Keratinocyte (primary cell): ENCODE results near the gene FRAS1. TPM values are rescaled to one million over a fixed set of nuclear protein-coding genes. Genes with fewer than 3 reads are reported as not detected.
A peak's percentile ranks its signal among the peaks of the same experiment; 100 is the strongest.

ENCODE experiments used
- DNase-seq: peaks from one replicate; pipeline ENCODE4 v3.0.0-alpha.2; 2011; ENCODE audit warnings: low read depth, missing footprints, low spot score
- FAIRE-seq: peaks from 2 replicates; lab custom pipeline; 2011; peaks lifted over from hg19 to GRCh38; lab: Jason Lieb, UNC
- H2AFZ ChIP-seq: 2 replicates; pipeline ENCODE4 v1.6.0; 2012; ENCODE audit warnings: low read length, control low read depth, inconsistent platforms; ENCODE audit not compliant: control insufficient read depth
- H3K27ac ChIP-seq: 2 replicates; pipeline ENCODE4 v1.5.1; 2011; ENCODE audit warnings: low read length; ENCODE audit not compliant: control insufficient read depth, insufficient read depth
- H3K27me3 ChIP-seq: 3 replicates; pipeline ENCODE4 v1.6.0; 2011; ENCODE audit warnings: low read length; ENCODE audit not compliant: control insufficient read depth, insufficient read depth; ENCODE audit errors: extremely low read depth
- H3K36me3 ChIP-seq, 2 experiments: 2 replicates in 1 of 2; 3 replicates in 1 of 2; pipeline ENCODE4 v1.5.1; 2011; ENCODE audit warnings: low read length in 2 of 2, mild to moderate bottlenecking in 1 of 2; ENCODE audit not compliant: control insufficient read depth in 2 of 2, insufficient read depth in 2 of 2; ENCODE audit errors: extremely low read depth in 1 of 2
- H3K4me1 ChIP-seq: 3 replicates; pipeline ENCODE4 v1.5.1; 2011; ENCODE audit warnings: low read length; ENCODE audit not compliant: control insufficient read depth, insufficient read depth; ENCODE audit errors: extremely low read depth
- H3K4me2 ChIP-seq: 3 replicates; pipeline ENCODE4 v1.6.0; 2011; ENCODE audit warnings: low read depth, low read length; ENCODE audit not compliant: control insufficient read depth, insufficient read depth; ENCODE audit errors: extremely low read depth
- H3K4me3 ChIP-seq, 3 experiments: fragments of 200-600 bp in 1 of 3; sonication (generic) in 1 of 3; 2 replicates in 2 of 3; 3 replicates in 1 of 3; pipeline ENCODE4 v1.5.1; 2011 to 2016; ENCODE audit warnings: low read length in 3 of 3, mild to moderate bottlenecking in 3 of 3, control low read depth in 2 of 3, inconsistent platforms in 1 of 3, low read depth in 1 of 3, mixed read lengths in 1 of 3, mixed run types in 1 of 3, moderate library complexity in 1 of 3; ENCODE audit not compliant: control insufficient read depth in 2 of 3, insufficient read depth in 2 of 3; ENCODE audit errors: extremely low read depth in 1 of 3
- H3K79me2 ChIP-seq: 2 replicates; pipeline ENCODE4 v1.6.0; 2012; ENCODE audit warnings: low read length; ENCODE audit not compliant: control insufficient read depth, insufficient read depth
- H3K9ac ChIP-seq: 3 replicates; pipeline ENCODE4 v1.6.0; 2011; ENCODE audit warnings: low read length; ENCODE audit not compliant: control insufficient read depth, insufficient read depth; ENCODE audit errors: extremely low read depth
- H3K9me1 ChIP-seq: 3 replicates; pipeline ENCODE4 v1.6.0; 2011; ENCODE audit warnings: low read length; ENCODE audit not compliant: control insufficient read depth, insufficient read depth; ENCODE audit errors: extremely low read depth
- H3K9me3 ChIP-seq: 2 replicates; pipeline ENCODE4 v1.5.1; 2012; ENCODE audit warnings: low read depth, low read length; ENCODE audit not compliant: control insufficient read depth
- H4K20me1 ChIP-seq: 3 replicates; pipeline ENCODE4 v1.6.0; 2011; ENCODE audit warnings: low read length; ENCODE audit not compliant: control insufficient read depth, insufficient read depth; ENCODE audit errors: extremely low read depth
- EZH2 ChIP-seq: IDR thresholded peaks from one replicate; pipeline ENCODE4 v1.6.1; 2012; ENCODE audit warnings: inconsistent platforms, mild to moderate bottlenecking, low read length, moderate library complexity
- dilution Hi-C: fragments of 300-500 bp; cut with MboI; formaldehyde crosslinking; loops from one replicate; pipeline ENCODE4 v1.7.0; 2020; ENCODE audit warnings: low sequenced_read_pairs; ENCODE audit not compliant: extremely low pct_ligation_motif_present
- polyA plus RNA-seq, 5 experiments: library from polyadenylated mRNA; depleted of rRNA in 3 of 5; stranded (reverse) in 3 of 5; stranded (forward) in 1 of 5; unstranded in 1 of 5; fragments of >200 nt; gene quantifications; 1 replicate in 1 of 5; 2 replicates in 3 of 5; 3 replicates in 1 of 5; pipeline versions ENCODE4 v1.2.1 to v1.2.3, GENCODE V29; 2011 to 2012; ENCODE audit warnings: missing spikeins in 2 of 5, low read depth in 1 of 5, low replicate concordance in 1 of 5
- TF ChIP-seq, protein P1 (sequence below), 3 experiments: IDR thresholded peaks in 1 of 3; conservative IDR thresholded peaks in 1 of 3; optimal IDR thresholded peaks in 1 of 3; 2 replicates in 2 of 3; 3 replicates in 1 of 3; pipeline versions ENCODE3 to v1.5.1; 2011; ENCODE audit warnings: low read length in 3 of 3, mild to moderate bottlenecking in 3 of 3, moderate library complexity in 2 of 3, control low read depth in 1 of 3, inconsistent platforms in 1 of 3; ENCODE audit not compliant: insufficient read depth in 2 of 3; ENCODE audit errors: extremely low read depth in 1 of 3

Gene FRAS1
- polyA plus RNA-seq, 1 donor (not counting 4 experiments of a cell fraction or from before 2014, with no cell fraction given) = 3.5 TPM

DNA sequence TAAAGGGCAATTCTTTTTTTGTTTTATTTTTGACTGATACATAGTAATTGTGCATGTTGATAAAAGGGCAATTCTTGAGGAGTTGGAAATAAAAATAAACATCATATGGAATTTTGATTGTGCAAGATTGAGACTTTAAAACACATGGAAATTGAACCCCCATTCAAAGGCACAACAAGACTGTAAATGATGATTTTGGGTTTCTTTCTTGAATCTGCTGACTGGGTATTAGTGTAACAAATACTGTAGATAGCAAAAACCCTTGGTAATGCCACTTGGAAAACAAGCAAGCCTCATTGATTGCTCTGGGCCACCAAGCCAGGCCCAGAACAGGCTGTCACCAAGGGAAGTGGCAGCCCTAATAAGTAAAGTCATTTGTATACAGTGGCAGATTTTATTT is 421.4 kb downstream of the FRAS1 start:
- Histone ChIP-seq H3K4me1 (peaks cover 24% of the 10 kb centered on the region), H3K79me2 (no peaks in the 10 kb centered on the region), H3K9ac (no peak overlapping the region), H3K4me2 (no peak overlapping the region), H3K36me3 (no peaks in the 10 kb centered on the region), H3K9me1 (peaks cover 3% of the 10 kb centered on the region), H4K20me1 (no peaks in the 10 kb centered on the region), H3K27me3 (no peaks in the 10 kb centered on the region), H3K9me3 (no peaks in the 10 kb centered on the region), H3K27ac (no peak overlapping the region), H2AFZ (no peak overlapping the region), H3K4me3 (no peak overlapping the region)
- TF ChIP-seq EZH2 = no peak
- DNase-seq (no peak), FAIRE-seq (no peak)
- dilution Hi-C loops = no loop called here

DNA sequence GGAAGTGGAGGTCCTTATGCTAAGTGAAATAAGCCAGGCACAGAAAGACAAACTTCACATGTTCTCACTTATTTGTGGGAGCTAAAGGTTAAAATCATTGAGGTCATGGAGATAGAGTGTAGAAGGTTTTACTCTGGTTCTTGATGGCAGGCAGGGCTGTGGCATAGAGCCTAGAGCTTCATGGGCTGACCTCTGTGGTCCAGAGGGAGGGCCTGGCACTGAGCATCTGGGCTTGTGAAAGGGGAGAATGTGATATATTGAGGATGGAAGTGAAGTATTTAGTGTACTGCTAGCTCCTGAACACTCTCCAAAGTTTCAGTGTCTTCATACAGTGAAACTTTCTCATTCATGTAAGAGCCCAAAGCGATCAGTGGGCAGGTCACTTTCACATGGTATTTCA is 423.2 kb downstream of the FRAS1 start:
- Histone ChIP-seq H3K4me3 (no peak overlapping the region), H3K4me2 (no peak overlapping the region), H3K36me3 (no peaks in the 10 kb centered on the region), H3K9me3 (no peaks in the 10 kb centered on the region), H2AFZ (no peak overlapping the region), H3K27me3 (no peaks in the 10 kb centered on the region), H3K9ac (no peak overlapping the region), H3K27ac (no peak overlapping the region), H3K4me1 (peaks cover 24% of the 10 kb centered on the region), H3K79me2 (no peaks in the 10 kb centered on the region), H3K9me1 (peaks cover 3% of the 10 kb centered on the region), H4K20me1 (no peaks in the 10 kb centered on the region)
- TF ChIP-seq, protein P1, sequence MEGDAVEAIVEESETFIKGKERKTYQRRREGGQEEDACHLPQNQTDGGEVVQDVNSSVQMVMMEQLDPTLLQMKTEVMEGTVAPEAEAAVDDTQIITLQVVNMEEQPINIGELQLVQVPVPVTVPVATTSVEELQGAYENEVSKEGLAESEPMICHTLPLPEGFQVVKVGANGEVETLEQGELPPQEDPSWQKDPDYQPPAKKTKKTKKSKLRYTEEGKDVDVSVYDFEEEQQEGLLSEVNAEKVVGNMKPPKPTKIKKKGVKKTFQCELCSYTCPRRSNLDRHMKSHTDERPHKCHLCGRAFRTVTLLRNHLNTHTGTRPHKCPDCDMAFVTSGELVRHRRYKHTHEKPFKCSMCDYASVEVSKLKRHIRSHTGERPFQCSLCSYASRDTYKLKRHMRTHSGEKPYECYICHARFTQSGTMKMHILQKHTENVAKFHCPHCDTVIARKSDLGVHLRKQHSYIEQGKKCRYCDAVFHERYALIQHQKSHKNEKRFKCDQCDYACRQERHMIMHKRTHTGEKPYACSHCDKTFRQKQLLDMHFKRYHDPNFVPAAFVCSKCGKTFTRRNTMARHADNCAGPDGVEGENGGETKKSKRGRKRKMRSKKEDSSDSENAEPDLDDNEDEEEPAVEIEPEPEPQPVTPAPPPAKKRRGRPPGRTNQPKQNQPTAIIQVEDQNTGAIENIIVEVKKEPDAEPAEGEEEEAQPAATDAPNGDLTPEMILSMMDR (optimal IDR thresholded peaks at IDR 0.05 in 1 of 3, IDR thresholded peaks at IDR 0.05 in 1 of 3, conservative IDR thresholded peaks at IDR 0.05 in 1 of 3; ENCODE audit: extremely low read depth in 1 of 3, insufficient read depth in 2 of 3, low read length in 3 of 3) = no peak
- no peak for TF ChIP-seq EZH2
- dilution Hi-C loops = no loop called here
- FAIRE-seq = peak; percentile 41
- DNase-seq = no peak

DNA sequence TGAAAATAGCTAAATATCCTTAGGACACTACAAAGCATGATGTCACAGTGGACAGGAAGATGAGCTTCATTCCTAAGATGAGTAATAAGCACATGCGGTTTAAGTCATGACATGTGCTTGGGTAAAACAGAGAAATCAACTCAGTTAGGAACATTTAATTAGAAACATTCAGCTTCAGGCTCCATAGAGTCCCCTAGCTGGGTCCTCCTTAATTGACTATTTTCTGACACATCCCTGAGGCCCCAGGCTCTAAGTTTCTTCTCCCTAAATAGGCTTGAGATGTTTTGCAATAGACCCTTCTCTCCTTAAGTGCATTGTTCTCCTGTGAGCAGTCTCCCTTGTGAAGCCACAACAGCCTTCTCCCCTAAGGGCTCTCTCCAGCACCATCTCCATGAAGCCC is 424.1 kb downstream of the FRAS1 start:
- Histone ChIP-seq H3K4me3 (no peak overlapping the region), H3K4me1 (peaks cover 24% of the 10 kb centered on the region), H3K9me1 (peaks cover 3% of the 10 kb centered on the region), H4K20me1 (no peaks in the 10 kb centered on the region), H3K27me3 (no peaks in the 10 kb centered on the region), H3K9me3 (no peaks in the 10 kb centered on the region), H3K79me2 (no peaks in the 10 kb centered on the region), H2AFZ (peak overlapping the region; percentile 31), H3K4me2 (peak overlapping the region; percentile 29), H3K9ac (no peak overlapping the region), H3K27ac (peak overlapping the region; percentile 63), H3K36me3 (no peaks in the 10 kb centered on the region)
- dilution Hi-C loops = no loop called here
- DNase-seq (peak; percentile 46), FAIRE-seq (peak; percentile 84)
- no peak for TF ChIP-seq EZH2
- TF ChIP-seq, protein P1 (optimal IDR thresholded peaks at IDR 0.05 in 1 of 3, IDR thresholded peaks at IDR 0.05 in 1 of 3, conservative IDR thresholded peaks at IDR 0.05 in 1 of 3; ENCODE audit: extremely low read depth in 1 of 3, insufficient read depth in 2 of 3, low read length in 3 of 3) = no peak
